Uterus (tissue), 4 donors: ENCODE results near the gene DMPK. TPM values are rescaled to one million over a fixed set of nuclear protein-coding genes. Genes with fewer than 3 reads are reported as not detected.

Source experiments
- DNase-seq, 2 donors: peaks; one replicate each; pipeline ENCODE4 v3.0.0-alpha.2; 2019 to 2020
- H3K27ac ChIP-seq, 2 donors: fragments of 200-600 bp; sonication (generic); 1 replicate in 1 of 2; 2 replicates in 1 of 2; pipeline ENCODE4 v1.5.1; 2016 to 2018
- H3K27me3 ChIP-seq, 2 donors: fragments of 200-600 bp; sonication (generic); one replicate each; pipeline ENCODE4 v1.5.1; 2018 to 2019; ENCODE audit warnings: control low read depth in 1 of 2
- H3K36me3 ChIP-seq, 2 donors: fragments of 200-600 bp; sonication (generic); one replicate each; pipeline ENCODE4 v1.5.1; 2019; ENCODE audit warnings: control low read depth in 1 of 2
- H3K4me1 ChIP-seq, 2 donors: fragments of 200-600 bp; sonication (generic); one replicate each; pipeline ENCODE4 v1.5.1; 2018 to 2019; ENCODE audit warnings: control low read depth in 1 of 2
- H3K4me3 ChIP-seq, 2 donors: fragments of 200-600 bp; sonication (generic); 1 replicate in 1 of 2; 2 replicates in 1 of 2; pipeline ENCODE4 v1.5.1; 2018 to 2019; ENCODE audit warnings: mild to moderate bottlenecking in 1 of 2
- H3K9me3 ChIP-seq, 2 donors: fragments of 200-600 bp; sonication (generic); one replicate each; pipeline ENCODE4 v1.5.1; 2019; ENCODE audit warnings: control low read depth in 1 of 2
- CTCF ChIP-seq, 4 experiments: fragments of 200-600 bp in 2 of 4; fragments of 450-650 bp in 2 of 4; sonication (generic) in 2 of 4; IDR thresholded peaks; one replicate each; pipeline ENCODE4 v1.5.1; 2016 to 2019; ENCODE audit warnings: antibody characterized with exemption in 4 of 4, mild to moderate bottlenecking in 2 of 4, moderate library complexity in 1 of 4
- POLR2A ChIP-seq, 2 donors: fragments of 450-650 bp; IDR thresholded peaks; one replicate each; pipeline ENCODE4 v1.6.1; 2016; ENCODE audit warnings: antibody characterized with exemption in 2 of 2, mild to moderate bottlenecking in 1 of 2, moderate library complexity in 1 of 2
- intact Hi-C: fragments of 100-400 bp; cut with DNase I; formaldehyde crosslinking; loops from one replicate; pipeline ENCODE4 v1.15.1; 2023; ENCODE audit warnings: low total_unique reads
- total RNA-seq, 4 donors: library from RNA; depleted of rRNA in 3 of 4; stranded (reverse); fragments of >200 nt in 3 of 4; gene quantifications; one replicate each; pipeline versions ENCODE4 v1.1.0 to v1.2.4, GENCODE V29; 2014 to 2023
- donor health status: DM: yes; HTN: yes; CAD: no.

The DMPK gene
- total RNA-seq, 4 donors from 2014 or later, result 15.3 to 211 (median 43.8) TPM

- Histone ChIP-seq H3K27me3 (no peaks in the 10 kb centered on the region), H3K36me3 (no peaks in the 10 kb centered on the region), H3K9me3 (no peaks in the 10 kb centered on the region), H3K27ac (peak overlapping the region; percentile 93 to 97), H3K4me3 (peak overlapping the region; percentile 48 to 78), H3K4me1 (peaks cover 6 to 9% of the 10 kb centered on the region in 2 donors)
- intact Hi-C loops, result no loop called here
- DNase-seq, result peak; percentile 94 to 96
- TF ChIP-seq POLR2A (IDR thresholded peaks at IDR 0.05), result no peak
- TF ChIP-seq CTCF (IDR thresholded peaks at IDR 0.05), result peak; percentile 36 to 77 (median 64)
These were observed 2.8 kb downstream of the DMPK start for GRCh38 chr19:45779231-45780145.

GRCh38 chr19:45778010-45778661, 4.2 kb downstream of the DMPK start:
- H3K36me3 ChIP-seq, result no peaks in the 10 kb centered on the region

GRCh38 chr19:45777395-45777961, 4.8 kb downstream of the DMPK start:
- peaks cover 0 to 6% of the 10 kb centered on the region in 2 donors for H3K4me1 ChIP-seq
- DNase-seq, result no peak
- intact Hi-C loops, result no loop called here
- TF ChIP-seq POLR2A (IDR thresholded peaks at IDR 0.05) (no peak), CTCF (IDR thresholded peaks at IDR 0.05) (no peak)
- H3K9me3 ChIP-seq, result no peaks in the 10 kb centered on the region
- no peaks in the 10 kb centered on the region for H3K36me3 ChIP-seq
- no peak overlapping the region for H3K4me3 ChIP-seq
- H3K27me3 ChIP-seq, result no peaks in the 10 kb centered on the region
- no peak overlapping the region for H3K27ac ChIP-seq

More at GRCh38 chr19:45778010-45778661, 4.2 kb downstream of the DMPK start:
- TF ChIP-seq CTCF (IDR thresholded peaks at IDR 0.05) (no peak), POLR2A (IDR thresholded peaks at IDR 0.05) (no peak)
- intact Hi-C loops, result no loop called here
- no peaks in the 10 kb centered on the region for H3K27me3 ChIP-seq
- H3K4me3 ChIP-seq, result no peak overlapping the region
- peak overlapping the region in 1 of 2 donors; percentile 93 for H3K27ac ChIP-seq
- DNase-seq, result peak in 1 of 2 donors; percentile 31
- H3K9me3 ChIP-seq, result no peaks in the 10 kb centered on the region
- peaks cover 0 to 6% of the 10 kb centered on the region in 2 donors for H3K4me1 ChIP-seq

- Histone ChIP-seq H3K9me3 (no peaks in the 10 kb centered on the region), H3K4me1 (no peaks in the 10 kb centered on the region), H3K27ac (no peak overlapping the region), H3K27me3 (no peaks in the 10 kb centered on the region), H3K4me3 (no peak overlapping the region), H3K36me3 (no peaks in the 10 kb centered on the region)
- DNase-seq, result no peak
- intact Hi-C loops, result no loop called here
- no peak for TF ChIP-seq CTCF (IDR thresholded peaks at IDR 0.05)
- TF ChIP-seq POLR2A (IDR thresholded peaks at IDR 0.05), result no peak
These were observed 7.5 kb downstream of the DMPK start for GRCh38 chr19:45774765-45775164.
